GM06990 (cell line): ENCODE results near the gene USP25.

Experiments used
- DNase-seq: peaks from one replicate; pipeline ENCODE4 v3.0.0-alpha.2; 2011; ENCODE audit not compliant: insufficient read length; ENCODE audit errors: extremely low read depth
- H3K27me3 ChIP-seq: replicated peaks from 2 replicates; pipeline ENCODE4 v1.6.0; 2011; ENCODE audit warnings: low read length; ENCODE audit not compliant: control insufficient read depth, insufficient read depth
- H3K36me3 ChIP-seq: 2 replicates; pipeline ENCODE4 v1.5.1; 2011; ENCODE audit warnings: low read length; ENCODE audit not compliant: control insufficient read depth, insufficient read depth
- H3K4me3 ChIP-seq: replicated peaks from 2 replicates; pipeline ENCODE4 v1.5.1; 2011; ENCODE audit warnings: low read depth, mild to moderate bottlenecking, control low read depth, low read length
- CTCF ChIP-seq: IDR thresholded peaks from 2 replicates; pipeline ENCODE4 v1.5.1; 2011; ENCODE audit warnings: low read length, control low read depth, mild to moderate bottlenecking, inconsistent platforms; ENCODE audit not compliant: insufficient read depth, poor library complexity, severe bottlenecking

Gene USP25

DNA sequence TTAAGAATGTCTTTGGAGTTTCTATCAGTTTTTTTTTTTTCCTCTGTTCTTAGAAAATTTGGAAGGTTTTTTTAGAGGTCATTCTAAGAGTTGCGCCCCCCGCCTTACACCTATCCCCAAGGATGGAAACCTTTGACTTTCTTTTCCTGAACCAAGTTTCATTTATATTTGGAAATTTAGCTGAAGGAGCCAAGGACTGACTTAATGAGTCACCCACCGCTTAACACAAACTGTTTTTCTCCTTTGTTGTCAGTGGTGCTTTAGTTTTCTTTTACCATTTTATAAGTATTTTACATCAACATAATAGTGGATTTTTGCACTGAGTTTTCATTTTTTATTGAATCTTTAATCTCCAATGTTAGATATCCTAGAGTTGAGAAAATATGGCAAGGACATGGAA is 25.3 kb downstream of the USP25 start:
- no peak for DNase-seq
- H3K4me3 ChIP-seq = no peak overlapping the region
- no peak for TF ChIP-seq CTCF
- no peaks in the 10 kb centered on the region for H3K27me3 ChIP-seq
- no peaks in the 10 kb centered on the region for H3K36me3 ChIP-seq

- Histone ChIP-seq H3K4me3 (no peak overlapping the region), H3K36me3 (no peaks in the 10 kb centered on the region), H3K27me3 (no peaks in the 10 kb centered on the region)
- TF ChIP-seq CTCF = no peak
- DNase-seq = no peak
Measured at GRCh38 chr21:15759469-15759868, 29.7 kb downstream of the USP25 start.

DNA sequence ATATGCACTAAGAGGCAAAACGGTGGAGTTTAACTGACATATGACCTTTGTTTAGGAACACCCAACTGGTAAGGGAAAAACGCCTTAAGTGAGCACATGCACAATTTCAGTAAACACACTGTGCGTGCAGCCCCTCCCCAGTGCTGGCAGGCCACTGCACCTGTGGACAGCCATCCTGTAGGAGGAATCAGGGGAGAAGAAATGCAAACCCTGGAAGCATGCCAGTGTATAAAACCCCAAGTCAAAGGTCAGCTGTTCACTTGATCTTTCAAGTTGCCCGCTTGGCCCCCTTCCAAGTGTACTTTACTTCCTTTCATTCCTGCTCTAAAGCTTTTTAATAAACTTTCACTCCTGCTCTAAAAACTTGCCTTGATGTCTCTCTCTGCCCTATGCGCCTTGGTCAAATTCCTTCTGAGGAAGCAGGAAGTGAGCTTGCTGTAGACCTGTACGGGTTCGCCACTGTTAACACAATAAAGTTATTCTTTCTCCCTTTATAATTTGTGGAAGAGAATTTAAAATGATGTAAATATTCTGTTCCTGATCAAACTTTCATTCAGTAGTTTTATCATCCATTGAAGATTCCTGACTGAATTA is 31.8 kb downstream of the USP25 start:
- no peaks in the 10 kb centered on the region for H3K27me3 ChIP-seq
- no peak for DNase-seq
- H3K4me3 ChIP-seq = no peak overlapping the region
- TF ChIP-seq CTCF = no peak
- H3K36me3 ChIP-seq = no peaks in the 10 kb centered on the region

GRCh38 chr21:15763359-15763758 is 33.6 kb downstream of the USP25 start:
- no peak for DNase-seq
- TF ChIP-seq CTCF = no peak
- no peaks in the 10 kb centered on the region for H3K27me3 ChIP-seq
- H3K4me3 ChIP-seq = no peak overlapping the region
- H3K36me3 ChIP-seq = peaks cover 2% of the 10 kb centered on the region; the same call in 1 of the 2 replicates

DNA sequence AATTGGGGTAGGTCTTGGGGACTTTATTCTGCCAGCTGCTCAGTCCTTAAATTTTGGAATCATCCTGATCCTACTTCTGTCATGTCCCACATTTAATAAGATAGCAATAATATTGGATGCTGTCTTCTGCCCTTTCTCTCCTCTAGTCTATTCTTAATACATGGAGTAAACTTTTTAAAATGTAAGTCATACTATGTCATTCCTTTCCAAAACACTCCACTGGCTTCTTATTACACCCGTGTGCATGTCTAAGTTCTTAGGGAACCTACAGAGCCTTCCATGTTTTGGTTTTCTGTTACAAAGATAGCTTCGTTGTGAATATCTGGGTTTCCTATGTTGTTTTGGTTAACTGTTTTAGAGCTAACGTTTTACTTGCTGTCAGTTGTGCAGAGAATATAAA is 35.1 kb downstream of the USP25 start:
- Histone ChIP-seq H3K4me3 (no peak overlapping the region), H3K36me3 (peaks cover 2% of the 10 kb centered on the region; the same call in 1 of the 2 replicates), H3K27me3 (no peaks in the 10 kb centered on the region)
- no peak for DNase-seq
- no peak for TF ChIP-seq CTCF
